ENCODE measurements around the gene UBLCP1.

DNA sequence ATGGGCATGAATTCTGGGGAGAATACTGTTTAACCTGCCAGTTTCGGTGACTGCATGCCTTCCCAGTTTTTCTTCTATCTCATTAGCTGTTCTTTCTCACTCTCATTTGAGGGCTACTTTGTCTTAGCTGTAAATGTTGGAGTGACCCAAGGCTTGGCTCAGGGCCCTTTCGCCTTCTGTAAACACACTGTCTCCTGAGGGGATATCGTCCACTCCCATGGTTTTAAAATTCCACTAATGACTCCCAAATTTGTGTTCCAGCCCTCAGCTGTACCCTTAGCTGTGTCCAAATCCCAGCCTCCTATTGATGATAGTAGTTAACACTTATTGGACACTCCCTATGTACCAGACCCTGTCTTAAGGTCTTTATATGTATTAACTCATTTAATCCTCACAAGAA is 39.6 kb upstream of the UBLCP1 start:
- TF ChIP-seq, protein P1, sequence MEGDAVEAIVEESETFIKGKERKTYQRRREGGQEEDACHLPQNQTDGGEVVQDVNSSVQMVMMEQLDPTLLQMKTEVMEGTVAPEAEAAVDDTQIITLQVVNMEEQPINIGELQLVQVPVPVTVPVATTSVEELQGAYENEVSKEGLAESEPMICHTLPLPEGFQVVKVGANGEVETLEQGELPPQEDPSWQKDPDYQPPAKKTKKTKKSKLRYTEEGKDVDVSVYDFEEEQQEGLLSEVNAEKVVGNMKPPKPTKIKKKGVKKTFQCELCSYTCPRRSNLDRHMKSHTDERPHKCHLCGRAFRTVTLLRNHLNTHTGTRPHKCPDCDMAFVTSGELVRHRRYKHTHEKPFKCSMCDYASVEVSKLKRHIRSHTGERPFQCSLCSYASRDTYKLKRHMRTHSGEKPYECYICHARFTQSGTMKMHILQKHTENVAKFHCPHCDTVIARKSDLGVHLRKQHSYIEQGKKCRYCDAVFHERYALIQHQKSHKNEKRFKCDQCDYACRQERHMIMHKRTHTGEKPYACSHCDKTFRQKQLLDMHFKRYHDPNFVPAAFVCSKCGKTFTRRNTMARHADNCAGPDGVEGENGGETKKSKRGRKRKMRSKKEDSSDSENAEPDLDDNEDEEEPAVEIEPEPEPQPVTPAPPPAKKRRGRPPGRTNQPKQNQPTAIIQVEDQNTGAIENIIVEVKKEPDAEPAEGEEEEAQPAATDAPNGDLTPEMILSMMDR (conservative IDR thresholded peaks at IDR 0.05; ENCODE audit: low read length): no peak
- no peak for TF ChIP-seq EZH2phosphoT487 (IDR thresholded peaks at IDR 0.05; ENCODE audit: borderline replicate concordance, low read depth, low read length)
